Measurements from ENCODE around the gene TSPAN1. TPM values are rescaled to one million over a fixed set of nuclear protein-coding genes. Genes with fewer than 3 reads are reported as not detected.
A peak's percentile ranks its signal among the peaks of the same experiment; 100 is the strongest.

TSPAN1 gene
- total RNA-seq, 1 donor from 2014 or later, result 0.72 TPM

DNA sequence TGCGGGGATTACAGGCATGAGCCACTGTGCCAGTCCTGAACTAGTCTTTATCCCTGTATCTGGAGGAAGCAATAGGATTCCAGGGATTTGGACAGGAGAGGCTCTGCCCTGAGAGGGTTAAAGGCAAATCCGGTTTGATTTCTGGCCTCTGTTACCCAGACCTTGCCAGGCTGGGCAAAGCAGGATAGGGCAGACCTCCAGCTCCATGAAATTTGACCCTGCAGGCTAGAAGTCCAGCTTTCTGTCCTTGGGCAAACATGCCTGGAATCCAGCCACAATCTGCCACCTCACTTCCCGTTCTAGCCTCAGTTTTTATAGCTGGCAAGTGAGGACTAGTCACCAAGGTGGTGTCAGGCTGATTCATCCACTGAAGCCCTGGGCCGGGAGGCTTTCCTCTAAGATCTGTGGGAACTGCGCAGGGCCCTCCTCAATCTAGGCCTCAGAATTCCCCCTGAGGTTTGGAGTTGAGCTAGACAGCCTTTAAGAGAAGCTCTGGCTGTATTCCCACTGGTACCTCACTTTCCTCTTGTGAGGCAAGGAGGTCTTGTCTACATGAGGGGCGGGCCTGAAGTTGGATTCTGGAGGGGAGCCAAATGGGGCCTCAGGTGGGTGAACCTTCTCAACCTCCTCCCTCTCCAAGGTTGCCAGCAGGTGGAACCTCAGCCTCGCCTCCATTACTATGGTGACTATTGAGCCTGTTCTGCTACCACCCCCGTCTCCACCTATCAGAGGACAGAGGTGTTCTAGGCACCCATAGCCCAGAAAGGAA, 8.4 kb downstream of the TSPAN1 start:
- intact Hi-C loops (cut with micrococcal nuclease), result no loop called here
- DNase-seq (peak; percentile 69), ATAC-seq (peak; percentile 73)

DNA sequence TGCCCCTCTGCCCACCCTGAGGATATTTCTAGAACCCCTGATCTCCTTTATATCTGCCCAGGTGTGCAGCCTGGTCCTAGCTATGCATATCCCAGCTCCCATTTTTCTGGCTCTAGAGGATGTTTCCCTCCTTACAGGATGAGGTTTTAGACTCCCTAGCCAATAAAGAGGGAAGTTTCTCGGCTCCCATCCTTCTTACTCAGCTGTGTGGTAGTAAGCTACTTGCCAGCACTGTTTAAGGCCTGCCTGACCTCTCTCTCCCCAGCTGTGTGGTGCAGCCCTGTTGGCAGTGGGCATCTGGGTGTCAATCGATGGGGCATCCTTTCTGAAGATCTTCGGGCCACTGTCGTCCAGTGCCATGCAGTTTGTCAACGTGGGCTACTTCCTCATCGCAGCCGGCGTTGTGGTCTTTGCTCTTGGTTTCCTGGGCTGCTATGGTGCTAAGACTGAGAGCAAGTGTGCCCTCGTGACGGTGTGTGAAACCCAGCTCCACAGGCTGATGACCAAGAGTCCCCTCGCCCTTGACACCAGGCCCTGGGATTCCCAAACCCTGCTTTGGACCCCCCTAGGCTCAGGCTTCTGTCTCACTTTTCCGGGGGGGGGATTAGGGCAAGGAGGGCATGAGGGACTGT, 9.2 kb downstream of the TSPAN1 start:
- ATAC-seq, result no peak
- intact Hi-C loops (cut with micrococcal nuclease), result no loop called here
- DNase-seq, result no peak

DNA sequence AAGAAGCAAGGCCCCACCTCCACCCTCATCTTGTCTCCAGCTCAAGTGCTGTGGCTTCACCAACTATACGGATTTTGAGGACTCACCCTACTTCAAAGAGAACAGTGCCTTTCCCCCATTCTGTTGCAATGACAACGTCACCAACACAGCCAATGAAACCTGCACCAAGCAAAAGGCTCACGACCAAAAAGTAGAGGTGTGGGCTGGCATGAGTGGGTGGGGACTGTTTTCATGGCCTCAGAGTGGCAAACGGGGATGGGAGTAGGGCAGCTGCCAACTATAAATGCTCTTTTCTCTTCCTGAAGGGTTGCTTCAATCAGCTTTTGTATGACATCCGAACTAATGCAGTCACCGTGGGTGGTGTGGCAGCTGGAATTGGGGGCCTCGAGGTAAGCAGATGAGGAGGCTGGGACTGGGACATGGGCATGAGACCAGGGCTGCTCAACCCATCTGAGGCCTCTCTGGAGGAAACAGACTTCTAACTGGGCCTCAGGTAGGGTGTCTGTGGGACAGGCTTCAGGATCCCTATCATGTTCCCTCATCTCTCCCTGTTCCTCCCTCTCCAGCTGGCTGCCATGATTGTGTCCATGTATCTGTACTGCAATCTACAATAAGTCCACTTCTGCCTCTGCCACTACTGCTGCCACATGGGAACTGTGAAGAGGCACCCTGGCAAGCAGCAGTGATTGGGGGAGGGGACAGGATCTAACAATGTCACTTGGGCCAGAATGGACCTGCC, 10.2 kb downstream of the TSPAN1 start:
- DNase-seq (no peak), ATAC-seq (no peak)
- intact Hi-C loops (cut with micrococcal nuclease), result no loop called here

DNA sequence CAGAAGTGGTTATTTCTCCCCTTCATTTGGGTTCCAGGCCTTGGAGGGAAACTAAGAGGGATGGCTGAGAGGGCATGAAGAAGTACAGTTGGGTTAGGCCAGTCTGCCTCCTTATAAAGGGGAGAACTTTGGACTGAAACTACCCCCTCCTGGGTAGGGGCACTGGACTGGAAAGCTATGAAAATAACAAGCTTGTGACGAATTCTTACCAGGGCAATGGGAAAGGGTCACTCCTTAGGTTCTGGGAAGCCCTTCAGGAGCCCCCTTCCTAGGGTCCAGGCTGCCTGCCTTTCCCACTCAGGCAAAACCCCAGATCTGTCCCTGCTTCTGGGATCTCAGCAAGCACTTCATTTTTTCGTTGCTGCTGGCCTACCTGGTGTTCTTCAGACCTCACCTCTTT, 11.2 kb downstream of the TSPAN1 start:
- DNase-seq (no peak), ATAC-seq (no peak)
- intact Hi-C loops (cut with micrococcal nuclease), result no loop called here

DNA sequence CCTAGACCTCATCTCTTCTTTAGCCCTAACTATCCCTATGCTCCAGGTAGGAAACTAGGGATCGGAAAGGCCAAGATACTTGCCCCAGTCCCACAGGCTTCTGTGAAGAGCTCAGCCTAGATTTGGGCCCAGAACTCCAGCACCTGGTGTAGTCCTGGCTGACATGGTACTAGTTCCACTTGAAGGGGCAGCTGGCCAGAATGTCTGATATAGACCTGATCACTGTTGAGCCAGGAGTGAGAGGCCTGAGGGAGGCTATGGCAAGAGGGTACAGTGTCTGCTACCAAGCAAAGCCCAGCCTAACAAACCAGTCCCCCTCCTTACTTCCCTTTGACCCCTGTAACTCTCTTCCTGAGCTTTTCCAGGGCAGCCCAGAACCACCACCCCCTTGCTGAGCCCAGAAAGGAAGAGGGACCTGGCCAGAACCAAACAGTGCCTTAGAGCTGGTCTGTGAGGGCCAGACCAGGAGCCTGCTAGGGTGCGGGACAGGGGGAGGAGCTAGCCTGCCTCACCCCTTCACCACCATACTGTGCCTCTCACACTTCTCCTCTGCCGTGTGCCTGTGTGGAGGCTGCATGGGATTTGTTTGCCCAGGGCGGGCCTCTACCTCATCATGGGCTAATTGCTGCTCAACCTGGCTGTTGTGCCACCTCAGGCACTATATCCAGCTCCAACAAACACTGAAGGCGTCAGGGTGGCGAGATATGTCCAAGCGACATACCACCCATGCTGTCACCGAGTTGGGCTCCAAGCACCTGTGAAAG, 12.4 kb downstream of the TSPAN1 start:
- DNase-seq (no peak), ATAC-seq (peak; percentile 40)
- intact Hi-C loops (cut with micrococcal nuclease), result no loop called here

DNA sequence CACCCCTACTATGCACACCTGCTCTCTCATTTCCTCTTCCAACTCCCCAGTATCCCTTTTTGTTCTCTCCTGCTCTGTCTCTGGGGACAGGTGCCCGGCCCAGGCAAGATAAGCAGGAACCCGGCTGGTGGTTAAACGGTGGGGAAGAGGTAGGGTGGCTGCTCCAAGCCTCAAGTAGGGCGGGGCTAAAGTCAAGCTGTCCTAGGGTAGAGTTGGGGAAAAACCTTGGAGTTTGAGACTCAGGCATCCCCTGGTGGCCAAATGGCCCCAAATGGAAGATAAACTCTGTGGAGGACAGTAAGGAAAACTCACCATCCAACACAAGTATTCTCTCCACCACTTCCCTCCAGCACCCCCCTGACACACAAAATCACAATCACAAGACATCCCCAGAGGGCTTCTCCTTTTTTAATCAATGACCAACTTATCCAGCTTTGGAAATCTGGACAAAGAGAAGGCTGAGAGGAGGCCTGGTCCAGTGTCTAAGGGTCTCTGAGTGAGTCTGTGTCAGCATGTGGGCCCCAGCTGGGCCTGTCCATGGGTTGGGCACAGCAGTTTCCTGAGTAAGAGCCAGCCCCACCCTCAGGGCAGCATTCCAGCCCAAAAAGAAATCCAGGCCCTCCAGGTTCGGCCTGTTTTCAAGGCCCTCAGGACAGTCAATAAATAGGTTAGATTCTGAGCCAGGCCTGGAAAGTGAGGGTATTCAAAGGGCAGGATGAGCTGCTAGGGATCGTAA, 13.6 kb downstream of the TSPAN1 start:
- no peak for ATAC-seq
- intact Hi-C loops (cut with micrococcal nuclease), result no loop called here
- DNase-seq, result no peak

DNA sequence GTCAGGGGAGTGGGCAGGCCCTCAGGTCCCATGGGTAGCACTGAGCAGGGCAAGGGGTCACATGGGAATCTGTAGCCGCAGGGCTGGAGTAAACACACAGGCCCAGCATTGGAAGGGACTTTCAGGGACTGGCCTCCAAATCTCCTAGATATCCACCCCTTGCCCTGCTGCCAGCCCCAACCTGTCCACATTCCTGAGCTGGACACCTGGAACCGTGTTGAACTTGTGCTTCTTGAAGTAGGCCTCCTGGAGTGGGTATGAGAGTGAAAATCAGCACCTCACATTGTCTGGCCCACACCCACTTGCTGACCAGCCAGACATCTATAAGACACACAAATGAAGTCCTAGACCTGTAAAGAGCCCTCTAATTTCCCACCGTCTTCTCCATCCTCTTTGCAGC, 15.7 kb downstream of the TSPAN1 start:
- intact Hi-C loops (cut with micrococcal nuclease), result no loop called here
- no peak for ATAC-seq
- DNase-seq, result peak; percentile 7

DNA sequence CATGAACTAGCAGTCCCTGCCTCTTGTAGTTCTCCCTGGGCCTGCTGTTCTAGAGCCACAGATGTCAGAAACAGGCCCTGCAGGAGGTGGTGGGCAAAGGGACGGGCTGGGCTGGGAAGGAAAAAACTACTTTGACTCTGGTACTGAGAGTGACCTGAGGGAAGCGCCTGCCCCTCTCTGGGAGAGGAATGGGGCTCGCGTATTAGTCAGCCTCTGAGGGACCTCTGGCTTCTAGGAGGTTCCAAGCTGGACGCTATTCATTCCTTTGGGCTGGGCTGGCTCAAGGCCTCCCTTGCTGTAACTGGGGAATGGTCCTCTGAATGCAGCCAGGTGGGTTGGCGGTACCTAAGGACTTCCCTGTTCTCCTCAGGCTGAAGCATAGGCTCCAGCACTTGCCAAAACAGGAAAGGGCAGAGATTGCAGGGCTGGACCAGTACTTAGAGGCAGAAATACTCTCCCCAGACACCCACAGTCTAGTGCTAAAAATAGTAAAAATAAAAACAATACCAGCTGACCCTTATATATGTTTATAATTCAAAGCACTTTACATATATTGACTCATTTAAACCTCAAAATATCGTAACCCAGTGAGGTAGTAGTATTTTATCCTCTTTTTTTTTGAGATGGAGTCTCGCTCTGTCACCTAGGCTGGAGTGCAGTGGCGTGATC, 16.3 kb downstream of the TSPAN1 start:
- DNase-seq, result peak; percentile 10
- no peak for ATAC-seq
- intact Hi-C loops (cut with micrococcal nuclease), result no loop called here

DNA sequence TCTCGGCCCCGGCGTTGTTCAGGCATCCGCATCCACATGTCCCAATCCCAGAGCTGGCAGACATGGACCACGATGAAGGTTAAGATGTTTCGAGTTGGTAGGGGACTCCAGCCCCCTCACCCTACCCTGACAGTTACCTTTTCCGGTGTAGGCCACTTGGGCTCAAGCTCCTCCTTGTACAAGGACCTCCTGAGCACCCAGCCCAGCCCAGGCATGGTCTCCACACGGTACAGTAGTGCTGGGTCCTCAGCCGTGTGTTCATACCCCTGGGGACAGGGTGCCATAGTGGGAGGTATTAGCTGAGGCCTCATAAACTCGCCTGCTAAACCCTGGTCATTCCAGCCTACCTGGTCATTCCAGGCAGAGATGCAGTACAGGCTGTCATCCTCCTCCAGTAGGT, 17.3 kb downstream of the TSPAN1 start:
- ATAC-seq (no peak), DNase-seq (no peak)
- intact Hi-C loops (cut with micrococcal nuclease), result no loop called here

DNA sequence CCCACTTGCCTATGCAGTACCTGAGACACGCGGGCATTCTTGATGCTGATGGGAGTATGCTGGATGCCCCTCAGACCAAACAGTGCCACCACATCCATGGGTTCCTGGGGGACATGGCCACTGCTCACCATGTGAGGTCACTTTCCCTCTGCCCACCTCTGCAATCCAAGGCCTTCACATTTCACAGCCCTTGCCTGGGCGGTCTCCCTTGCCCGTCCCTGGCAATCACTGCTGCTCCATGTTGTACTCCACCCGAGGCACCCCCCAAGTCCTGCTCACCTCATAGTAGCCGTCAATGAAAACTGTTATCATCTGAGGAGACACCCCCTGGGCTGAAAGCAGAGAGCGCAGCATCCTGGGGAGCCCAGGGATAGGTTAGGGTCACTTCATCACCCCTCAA, 18.4 kb downstream of the TSPAN1 start:
- intact Hi-C loops (cut with micrococcal nuclease), result no loop called here
- DNase-seq, result no peak
- no peak for ATAC-seq

DNA sequence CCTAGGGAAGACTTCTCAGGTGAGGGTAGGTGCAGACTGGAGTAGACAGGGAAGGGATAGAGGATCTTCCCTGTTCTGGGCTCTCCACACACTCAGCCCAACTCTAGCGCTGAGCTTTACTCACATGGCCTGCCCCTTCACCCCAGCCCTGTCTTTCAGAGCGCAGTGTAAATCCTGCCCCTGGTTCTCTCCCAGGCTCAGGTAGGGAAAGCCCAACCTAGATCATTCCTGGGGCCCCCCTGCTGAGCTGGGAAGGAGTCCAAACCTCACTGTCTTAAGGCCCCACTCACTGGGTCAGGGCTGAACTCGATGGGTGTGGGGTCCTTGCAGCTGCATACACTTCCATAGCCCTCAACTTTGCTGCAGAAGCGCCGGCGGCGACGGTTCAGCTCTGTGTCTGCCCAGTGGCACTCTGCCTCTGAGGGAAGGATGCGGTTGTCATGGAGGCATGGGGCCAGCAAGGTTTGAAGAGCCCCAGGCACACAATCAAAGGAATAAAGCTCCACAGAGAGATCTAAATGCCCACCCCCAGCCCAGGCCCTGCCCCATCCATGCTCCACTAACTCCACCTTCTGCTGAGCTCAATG, 19.2 kb downstream of the TSPAN1 start:
- DNase-seq (no peak), ATAC-seq (no peak)
- intact Hi-C loops (cut with micrococcal nuclease), result no loop called here

DNA sequence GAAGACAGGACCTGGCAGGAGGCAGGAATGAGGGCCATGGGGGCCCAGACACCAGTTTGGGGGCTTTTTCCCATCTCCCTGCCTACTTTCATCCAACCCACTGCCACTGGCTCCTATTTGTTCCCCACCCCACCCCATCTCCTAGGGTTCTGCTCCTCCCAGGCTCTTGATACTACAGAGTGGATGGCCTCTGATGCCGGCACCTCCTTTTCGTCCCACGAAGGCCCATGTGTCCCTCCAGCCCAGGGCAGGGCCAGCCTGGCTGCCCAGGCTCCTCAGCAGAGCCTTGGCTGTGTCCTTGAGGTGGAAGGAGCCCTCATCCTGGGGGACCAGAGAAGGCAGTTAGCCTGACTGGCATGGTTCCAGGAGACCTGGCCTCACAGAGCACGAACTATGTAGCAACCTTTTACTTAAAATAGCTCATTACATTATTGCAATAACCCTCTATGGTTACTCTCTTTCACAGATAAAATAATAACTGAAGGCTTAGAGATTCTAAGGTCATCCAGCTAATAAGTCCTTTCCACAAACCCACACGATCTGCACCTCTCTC, 19.8 kb downstream of the TSPAN1 start:
- ATAC-seq (no peak), DNase-seq (no peak)
- intact Hi-C loops (cut with micrococcal nuclease), result no loop called here

DNA sequence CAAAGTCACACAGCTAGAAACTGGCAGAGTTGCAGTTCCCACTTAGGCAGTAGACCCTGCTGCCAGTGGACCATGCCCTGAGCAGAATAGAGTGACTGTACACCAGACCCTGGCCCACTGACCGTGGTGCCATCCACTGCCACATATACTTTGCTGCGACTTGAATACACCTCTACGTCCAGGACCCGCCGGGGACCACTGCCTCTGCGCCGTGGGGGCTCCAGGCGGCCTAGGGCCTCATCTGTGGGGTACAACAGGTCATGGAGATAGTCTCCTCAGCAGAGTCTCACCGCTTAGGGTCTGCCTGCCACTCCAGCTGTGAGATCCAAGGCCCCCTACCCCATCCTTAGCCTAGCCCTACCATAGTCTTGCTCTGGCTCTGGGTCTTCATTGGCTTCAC, 21.7 kb downstream of the TSPAN1 start:
- no peak for DNase-seq
- no peak for ATAC-seq
- intact Hi-C loops (cut with micrococcal nuclease), result no loop called here

DNA sequence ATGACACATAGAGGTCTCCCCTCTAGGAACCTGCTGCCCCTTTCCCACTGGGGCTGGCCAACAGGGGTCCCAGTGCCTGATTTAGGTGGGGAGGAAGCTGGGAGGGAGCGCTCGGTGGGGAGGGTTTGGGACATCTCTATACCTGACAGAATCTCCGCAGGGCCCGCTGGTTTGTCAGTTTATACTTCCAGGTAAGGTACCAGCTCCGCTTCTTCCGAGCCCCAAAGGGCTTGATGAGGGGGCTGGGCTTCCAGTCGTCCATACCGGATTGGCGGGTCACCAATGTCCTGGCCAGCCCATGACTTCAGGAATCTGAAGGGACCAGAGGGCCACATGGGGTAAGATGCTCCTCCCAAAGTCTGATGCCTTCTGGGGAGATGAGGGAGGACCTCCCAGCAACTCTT, 22.7 kb downstream of the TSPAN1 start:
- intact Hi-C loops (cut with micrococcal nuclease), result no loop called here
- DNase-seq, result no peak
- ATAC-seq, result peak; percentile 2

DNA sequence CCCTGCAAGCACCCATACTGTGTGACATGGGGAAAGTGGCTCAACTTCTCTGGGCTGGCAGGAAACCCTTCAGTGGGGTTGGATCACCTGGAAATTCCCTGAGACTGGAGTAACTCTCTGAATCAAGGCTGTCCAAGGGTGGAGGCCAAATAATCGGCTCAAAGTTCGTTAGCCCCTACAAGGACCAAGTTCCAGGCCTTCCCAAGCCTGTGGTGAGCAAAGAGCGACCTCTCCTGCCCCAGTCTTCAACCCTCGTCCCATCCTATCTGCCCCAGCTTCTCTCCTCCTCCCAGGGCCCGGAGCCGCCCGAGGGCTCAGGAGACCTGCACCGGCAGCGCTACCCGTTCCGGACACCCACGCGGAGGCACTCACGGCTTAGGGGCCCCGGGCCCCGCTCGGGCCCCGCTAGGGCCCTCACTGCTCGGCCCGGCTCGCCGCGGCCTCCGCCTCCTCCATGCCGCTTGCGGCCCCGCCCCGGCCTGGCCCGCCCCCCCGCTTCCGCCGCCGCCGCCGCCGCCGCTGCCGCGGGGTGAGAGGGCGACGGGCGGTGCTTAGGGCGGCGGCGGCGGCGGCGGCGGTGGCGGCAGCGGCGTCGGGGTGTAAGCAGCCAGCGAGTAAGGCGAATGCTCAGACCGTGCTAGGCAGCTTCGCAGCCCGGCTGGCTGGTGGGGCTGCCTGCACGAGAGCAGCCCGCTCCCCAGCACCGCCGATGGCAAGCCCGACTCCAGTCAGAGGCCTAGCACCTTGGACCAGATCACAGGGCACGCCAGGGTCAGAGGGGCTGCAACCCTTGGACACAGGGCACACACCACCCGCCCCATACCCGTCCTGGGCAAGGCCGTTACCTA, 23.3 kb downstream of the TSPAN1 start, which contains the start of gene POMGNT1:
POMGNT1 (minus strand) TSS at position 471 of the 848 bp plus-strand sequence. CDS start 613 bp downstream, outside the sequence.
- DNase-seq, result peak; percentile 86
- ATAC-seq, result peak; percentile 87
- intact Hi-C loops (cut with micrococcal nuclease), result no loop called here

DNA sequence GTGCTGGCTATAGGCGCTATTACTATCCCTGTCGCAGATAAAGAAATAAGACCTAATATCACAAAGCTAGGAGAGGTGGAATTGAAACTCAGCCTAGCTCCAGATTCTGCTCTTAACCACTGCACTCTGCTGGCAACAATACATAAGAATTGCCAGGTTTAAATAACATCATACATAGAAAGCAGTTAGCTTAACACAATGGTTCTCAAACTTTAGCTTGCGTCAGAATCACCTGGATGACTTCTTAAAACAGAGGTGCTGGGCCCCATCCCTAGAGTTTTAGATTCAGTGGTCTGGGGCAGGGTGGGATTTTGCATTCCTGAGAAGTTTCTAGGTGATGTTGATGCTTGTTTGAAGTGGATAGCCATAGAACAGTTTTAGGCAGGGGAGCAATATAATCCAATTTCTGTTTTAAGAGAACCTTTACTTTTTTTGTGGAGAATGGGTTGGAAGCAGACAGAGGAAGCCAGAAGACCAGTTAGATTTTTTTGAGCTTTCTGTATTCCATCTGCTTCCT, 24.4 kb downstream of the TSPAN1 start:
- DNase-seq (no peak), ATAC-seq (no peak)
- intact Hi-C loops (cut with micrococcal nuclease), result no loop called here
